A549 treated with AZD9567 at 1 μM for 4 hours (cell line): ENCODE measurements around the gene PRDM11. TPM values are rescaled to one million over a fixed set of nuclear protein-coding genes. Genes with fewer than 3 reads are reported as not detected.

Source experiments
- total RNA-seq: library from RNA; stranded (reverse); fragments of 200-300 nt; extraction: Qiagen RNA extraction; gene quantifications from 5 replicates; pipeline ENCODE4 v1.2.3, GENCODE V29; 2022; ENCODE audit not compliant: insufficient read depth

PRDM11 gene
- 6.5 to 7.5 TPM (median 7.0 TPM) in 5 replicates for total RNA-seq

DNA sequence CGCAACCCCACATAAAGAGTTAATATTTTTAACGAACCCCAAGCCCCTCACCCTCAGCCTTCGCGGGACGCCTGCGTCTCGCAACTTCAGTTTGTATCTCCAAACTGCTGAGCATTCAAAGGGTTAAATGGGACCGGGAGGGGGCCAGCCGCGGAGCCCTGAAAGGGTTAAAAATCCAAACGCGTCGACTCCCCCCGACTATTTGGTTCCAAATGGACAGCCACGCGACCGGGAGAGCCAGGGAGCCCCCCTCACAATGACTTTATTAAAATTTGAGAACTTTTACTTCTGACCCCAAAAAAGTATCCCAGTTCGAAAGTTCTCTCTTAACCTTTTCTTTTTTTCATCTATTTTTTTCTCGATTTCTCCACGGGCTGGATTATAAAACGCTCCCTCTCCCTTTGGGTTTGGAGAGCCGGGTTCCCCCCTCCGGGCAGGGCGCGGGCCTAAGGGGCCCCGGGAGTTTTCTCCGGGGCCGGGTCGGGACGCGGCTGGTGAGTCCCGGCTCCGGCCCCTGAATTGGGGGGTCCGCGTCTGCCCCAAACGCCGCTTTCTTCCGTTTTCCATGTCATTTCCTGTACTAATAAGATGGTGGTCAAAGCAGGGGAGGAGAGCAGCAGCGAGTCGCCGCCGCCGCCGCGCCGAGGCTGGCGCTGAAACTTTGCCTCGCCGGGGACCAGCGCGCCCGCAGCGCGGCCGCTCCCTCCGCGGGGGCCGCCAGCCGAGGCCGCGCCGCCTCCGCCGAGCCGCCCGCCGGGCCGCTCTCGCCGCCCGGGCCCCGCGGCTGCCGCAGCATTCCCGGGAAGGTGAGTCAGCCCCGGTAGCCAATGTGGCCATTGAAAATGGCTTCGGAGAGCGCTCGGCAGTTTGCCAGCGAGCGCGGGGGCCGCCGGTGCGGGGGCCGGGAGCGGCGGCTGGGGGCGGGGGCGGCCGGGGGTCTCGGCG is at the start of gene PRDM11:
TSS of gene PRDM11 (plus strand) at position 568 of the 945 bp plus-strand sequence. CDS start 35,128 bp downstream, outside the sequence.

Other genes starting within 250 kb of the PRDM11 start
- gene TP53I11, start 195.8 kb upstream of the PRDM11 start, total RNA-seq = 39.8 to 41.6 TPM (median 40.1 TPM) in 5 replicates
- 5.0 to 5.5 TPM (median 5.3 TPM) in 5 replicates for gene SYT13, start 139.7 kb downstream of the PRDM11 start, total RNA-seq